ENCODE results near the gene TNNT3.
"Not testable (repeated sequence)": the region's sequence is repeated elsewhere in the genome, so short reads cannot be mapped to it uniquely, and the experiment has no call there.

The TNNT3 gene

DNA sequence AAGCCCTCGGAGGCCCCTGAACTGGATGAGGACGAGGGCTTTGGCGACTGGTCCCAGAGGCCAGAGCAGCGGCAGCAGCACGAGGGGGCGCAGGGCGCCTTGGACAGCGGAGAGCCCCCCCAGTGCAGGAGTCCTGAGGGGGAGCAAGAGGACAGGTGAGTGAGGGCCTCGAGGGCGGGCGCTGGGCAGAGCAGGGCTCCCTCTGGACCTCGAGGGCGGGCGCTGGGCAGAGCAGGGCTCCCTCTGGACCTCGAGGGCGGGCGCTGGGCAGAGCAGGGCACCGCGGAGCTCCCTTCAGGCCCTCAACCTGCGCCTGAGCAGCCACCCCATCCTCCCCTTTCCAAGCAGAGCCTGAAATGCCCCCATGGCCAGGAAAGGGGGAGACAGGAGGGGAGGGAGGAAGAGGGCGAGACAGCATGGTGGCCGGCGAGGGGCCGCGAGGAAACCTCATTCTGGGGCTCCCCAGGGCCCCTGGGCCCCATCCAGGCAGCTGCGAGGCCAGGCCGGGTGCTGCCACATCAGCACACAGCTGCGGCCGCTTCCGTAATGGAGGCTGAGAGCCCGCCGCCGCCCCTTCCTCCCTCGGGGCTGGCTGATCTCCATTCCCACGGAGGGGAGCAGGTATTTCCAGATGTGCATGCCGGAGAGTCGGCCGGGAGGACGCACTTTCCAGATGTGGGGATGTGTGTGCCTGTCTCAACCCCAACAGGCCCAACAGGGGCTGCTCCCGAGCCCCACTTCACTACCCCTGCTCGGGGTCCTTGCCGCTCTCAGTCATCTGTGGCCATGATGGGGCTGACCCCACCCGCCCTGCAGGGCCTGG lies 37.9 kb upstream of the TNNT3 start:
- peak; percentile 92 for DNase-seq

DNA sequence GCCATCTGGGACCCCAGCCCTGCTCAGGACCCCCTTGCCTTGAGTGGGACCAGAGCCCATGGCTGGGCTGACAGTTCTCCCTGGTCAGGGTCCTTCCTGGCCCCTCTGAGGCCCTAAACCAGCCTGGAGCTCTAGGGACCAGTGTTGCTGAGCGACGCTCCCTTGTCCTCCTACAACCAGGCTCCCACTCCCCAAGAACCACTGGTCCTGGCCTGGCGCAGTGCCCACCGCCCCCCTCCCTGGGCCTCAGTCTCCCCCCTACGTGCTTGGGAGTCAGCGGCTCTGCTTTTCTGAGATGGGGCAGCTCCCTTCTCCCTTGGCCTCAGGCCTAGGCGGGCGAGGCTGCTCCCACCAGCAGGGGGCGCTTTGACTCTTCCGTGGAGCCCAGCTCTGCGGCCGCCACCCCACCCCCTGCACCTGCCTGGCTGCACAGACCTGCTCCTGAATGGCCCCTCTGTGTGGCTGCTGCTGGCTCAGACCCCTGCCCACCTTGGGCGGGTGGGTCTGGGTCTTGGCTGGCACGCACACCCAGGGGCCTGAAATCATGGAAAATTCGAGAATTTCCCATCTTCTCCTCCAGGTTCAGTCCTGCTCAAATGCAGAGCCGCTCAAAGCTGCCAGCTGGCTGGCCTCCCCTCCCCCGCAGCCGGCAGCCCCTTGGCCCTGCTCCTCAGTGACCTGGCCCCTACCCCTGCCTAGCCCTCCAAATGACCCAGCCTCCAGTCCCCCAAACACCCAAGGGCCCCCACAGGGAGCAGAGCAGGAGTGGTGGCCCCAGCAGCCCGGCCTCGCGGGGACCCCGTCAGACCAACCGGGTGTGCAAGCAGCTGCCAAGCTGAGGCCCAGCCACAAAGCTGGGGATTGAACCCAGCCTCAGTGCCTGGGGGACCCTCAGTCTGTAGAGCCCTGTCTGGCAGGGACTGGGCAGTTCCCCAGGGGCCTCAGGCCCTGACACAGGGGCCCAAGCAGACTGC lies 37.0 kb upstream of the TNNT3 start:
- DNase-seq, result peak; percentile 94

DNA sequence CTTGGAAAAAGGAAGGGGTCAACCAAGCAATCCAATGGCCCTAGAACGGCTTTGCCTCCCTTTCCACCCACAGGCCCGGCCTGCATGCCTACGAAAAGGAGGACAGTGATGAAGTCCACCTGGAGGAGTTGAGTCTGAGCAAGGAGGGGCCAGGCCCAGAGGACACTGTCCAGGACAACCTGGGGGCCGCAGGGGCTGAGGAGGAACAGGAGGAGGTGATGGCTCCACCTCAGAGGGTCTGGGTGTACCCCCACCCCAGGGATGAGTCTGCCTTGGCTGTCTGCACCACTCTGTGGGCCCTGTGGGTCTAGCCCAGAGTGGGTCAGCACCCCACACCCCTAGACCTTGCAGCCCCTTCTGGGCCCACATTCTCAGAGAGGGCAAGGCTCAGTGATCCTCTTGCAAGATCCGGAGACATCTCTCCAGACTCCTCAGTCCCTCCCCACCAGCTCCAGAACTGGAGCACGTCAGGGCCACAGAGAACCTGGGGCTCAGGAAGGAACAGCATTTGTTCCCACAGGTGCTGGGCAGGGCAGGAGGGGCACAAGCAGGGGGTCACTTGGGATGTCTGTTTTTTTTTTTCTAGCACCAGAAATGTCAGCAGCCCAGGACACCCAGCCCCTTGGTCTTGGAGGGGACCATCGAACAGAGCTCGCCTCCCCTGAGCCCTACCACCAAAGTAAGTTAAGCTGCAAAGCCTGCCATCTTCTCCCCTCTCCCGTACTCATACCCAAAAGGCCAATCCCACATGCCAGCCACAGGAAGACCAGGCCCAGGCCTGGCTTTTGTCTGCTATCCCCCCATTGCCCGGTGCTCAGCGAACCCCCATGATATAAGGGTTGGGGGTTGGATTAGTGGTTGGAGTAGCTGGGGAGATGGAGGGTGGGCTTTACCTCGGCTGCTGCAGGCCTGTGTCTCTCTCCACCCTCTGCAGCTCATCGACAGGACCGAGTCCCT lies 35.9 kb upstream of the TNNT3 start:
- DNase-seq, result no peak

DNA sequence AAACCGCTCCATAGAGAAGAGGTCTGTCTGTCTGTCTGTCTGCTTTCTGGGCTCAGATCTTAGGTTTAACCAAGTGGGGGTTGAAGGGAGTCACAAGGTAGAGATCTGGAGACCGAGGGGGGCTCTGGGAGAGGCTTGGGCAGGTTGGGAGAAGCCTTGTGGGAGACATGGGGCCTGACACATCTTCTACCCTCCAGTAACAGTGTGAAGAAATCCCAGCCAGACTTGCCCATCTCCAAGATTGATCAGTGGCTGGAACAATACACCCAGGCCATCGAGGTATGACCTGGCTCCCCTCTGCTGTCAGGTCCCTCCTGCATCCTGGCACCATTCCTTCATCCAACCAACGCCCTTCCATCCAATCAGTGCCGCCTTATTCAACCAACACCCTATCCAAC lies 35.2 kb upstream of the TNNT3 start:
- DNase-seq, result no peak

DNA sequence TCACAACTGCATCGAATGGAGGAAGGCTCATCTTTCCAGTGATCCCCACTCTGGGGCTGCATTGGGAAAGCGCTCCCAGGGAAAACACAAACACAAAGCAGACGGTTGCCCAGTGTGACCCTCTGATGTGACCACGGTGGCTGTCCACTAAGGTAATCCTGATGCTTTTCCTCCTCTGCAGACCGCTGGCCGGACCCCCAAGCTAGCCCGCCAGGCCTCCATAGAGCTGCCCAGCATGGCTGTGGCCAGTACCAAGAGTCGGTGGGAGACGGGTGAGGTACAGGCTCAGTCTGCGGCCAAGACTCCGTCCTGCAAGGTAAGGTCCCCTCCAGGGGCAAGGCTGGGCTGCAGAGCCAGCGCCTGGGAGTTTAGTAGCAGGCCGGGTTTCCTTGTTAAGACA lies 33.0 kb upstream of the TNNT3 start:
- not testable (repeated sequence) for DNase-seq

DNA sequence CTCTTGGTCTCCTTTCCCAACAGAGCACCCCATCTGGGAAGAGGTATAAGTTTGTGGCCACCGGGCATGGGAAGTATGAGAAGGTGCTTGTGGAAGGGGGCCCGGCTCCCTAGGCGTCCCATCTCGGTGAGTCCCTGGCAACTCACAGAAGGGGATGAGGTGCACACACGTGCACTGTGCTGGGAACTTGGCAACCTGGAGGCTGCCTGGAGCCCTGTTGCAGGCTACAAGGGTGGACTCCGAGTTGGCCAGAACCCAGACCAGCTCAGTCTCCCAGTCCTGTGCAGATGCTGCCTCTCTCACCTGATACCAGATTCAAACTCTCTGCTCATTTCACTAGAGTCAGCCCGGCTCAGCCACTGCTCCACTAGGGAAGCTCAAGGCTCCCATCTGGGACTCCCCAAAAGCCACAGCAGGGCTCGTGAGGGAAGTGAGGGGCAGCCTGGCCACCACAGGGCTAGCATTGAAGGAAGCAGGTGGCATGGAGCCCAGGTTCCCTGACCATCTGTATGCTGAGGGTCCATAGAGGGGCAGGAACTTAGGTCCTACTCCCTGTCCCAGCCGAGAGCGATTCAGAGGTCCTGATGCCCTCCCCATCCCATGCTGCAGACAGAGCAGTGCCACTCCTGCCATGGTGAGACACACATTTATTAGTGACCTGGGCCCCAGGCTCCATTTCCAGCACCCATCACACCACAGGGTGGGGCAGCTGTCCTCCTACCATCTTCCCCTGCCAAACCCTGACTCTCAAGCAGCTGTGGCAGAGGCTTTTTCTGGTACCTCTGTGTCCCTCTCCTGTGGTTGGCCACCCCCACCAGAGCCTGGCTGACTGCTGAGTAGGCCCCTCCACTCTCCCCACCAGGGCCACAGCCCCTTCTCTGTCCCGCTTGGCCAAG lies 31.8 kb upstream of the TNNT3 start:
- no peak for DNase-seq

DNA sequence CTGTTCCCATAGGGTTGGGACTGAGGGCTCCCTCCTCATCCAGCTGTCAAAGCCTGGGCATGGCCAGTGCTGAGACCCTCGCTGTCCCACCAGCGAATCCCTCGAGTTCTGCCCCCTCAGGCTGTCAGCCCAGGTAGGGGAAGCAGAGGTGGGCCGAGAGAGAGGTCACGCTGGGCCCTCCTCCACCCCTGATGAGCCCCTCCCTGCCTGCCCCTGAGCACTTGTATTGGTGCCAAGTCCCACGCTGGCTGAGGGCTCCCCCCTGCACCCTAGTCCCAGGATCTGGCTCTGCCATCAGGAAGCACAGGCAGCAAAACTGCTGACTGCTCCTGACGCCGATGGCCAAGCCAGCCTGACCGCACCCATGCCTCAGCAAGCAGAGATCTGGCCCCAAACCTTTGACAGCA lies 31.2 kb upstream of the TNNT3 start:
- DNase-seq, result no peak

DNA sequence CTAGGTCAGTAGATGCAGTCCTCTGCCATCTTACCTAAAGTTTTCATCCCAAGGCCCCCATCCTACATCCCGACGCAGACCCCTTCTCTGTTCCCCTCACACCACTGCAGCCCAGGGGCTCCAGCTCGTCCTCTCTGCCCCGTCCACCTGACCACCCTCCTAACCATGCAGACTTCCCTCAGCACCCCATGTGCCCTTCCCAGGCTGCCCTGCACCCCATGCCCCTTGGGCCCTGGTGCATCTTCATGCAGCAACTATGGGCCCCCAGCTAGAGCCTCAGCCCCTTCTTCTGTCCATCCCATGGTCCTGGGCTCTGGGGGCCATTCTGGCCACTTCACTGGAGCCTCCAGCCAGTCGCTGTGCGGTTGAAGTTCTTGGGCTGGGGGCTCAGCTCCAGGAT lies 30.7 kb upstream of the TNNT3 start:
- DNase-seq, result no peak

DNA sequence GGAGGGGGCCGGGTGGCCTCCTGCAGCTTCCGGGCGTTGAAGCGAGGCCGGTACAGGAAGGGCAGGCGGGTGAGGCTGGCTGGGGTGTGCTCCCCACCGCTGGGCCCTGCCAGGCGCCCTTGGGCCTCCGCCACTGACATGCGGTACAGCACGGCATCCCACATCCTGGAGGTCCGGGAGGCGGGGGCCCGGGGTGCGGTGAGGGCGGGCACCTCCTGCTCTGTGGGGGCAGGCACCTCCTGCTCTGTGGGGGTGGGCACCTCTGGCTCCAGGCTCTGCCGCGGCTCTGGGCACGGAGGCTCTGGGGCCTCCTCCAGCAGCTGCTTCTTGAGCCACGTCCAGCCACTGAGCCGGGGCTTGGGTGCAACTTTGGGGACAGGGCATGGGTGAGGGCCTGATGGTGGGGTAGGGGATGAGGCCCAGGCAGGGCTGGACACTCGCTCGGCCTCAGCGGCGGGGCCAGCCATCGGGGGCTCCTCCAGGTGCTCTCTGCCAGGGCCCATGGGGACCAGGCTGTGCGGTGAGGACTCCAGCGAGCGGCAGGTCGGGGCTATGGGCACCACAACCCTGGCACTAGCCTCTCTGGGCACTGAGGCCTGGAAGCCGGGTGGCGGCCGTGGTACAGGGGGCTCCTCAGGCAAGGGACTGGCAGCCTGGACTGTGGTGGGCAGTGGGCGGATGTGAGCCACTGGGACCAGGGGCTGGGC lies 30.1 kb upstream of the TNNT3 start:
- no peak for DNase-seq

DNA sequence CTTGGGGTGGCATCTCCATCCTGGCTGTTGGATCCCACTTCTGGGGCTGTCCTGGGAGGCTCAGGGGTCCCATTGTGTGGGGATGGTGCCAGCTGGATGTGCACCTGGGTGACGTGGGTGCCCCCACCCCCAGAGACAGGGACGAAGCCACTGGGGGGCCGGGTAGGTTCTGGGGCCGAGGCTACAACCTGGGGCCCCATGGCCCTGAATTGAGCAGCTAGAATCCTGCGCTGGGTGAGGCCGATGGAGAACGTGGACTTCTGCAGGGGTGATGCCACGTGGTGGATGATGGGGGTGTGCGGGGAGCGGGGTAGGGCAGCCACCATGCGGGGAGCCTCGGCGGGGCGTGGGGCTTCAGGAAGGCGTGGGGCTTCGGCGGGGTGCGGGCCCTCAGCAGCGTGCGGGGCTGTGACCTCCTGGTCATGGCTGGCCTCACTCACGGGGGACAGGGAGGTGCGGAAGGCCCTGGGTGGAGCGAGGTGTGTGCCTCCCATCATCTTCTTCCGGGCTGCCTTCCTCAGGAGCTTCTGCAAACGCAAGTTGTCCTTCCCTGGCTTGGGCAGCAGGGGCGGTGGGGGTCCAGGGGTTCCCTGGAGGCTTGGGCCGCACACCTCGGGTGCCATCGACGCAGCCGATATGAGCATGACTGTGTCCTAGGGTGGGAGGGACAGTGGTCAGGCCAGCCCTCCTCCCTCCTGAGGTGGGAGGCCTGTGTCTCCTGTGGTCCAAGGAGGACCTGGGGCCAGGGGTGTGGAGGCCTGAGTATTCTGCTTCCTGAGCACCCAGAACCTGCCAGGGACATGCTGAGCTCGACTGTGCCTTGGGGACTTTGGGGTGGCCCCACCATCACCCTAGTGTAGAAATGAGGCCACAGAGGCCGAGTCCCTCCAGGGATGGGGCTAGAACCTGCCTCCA lies 29.3 kb upstream of the TNNT3 start:
- peak; percentile 28 for DNase-seq

DNA sequence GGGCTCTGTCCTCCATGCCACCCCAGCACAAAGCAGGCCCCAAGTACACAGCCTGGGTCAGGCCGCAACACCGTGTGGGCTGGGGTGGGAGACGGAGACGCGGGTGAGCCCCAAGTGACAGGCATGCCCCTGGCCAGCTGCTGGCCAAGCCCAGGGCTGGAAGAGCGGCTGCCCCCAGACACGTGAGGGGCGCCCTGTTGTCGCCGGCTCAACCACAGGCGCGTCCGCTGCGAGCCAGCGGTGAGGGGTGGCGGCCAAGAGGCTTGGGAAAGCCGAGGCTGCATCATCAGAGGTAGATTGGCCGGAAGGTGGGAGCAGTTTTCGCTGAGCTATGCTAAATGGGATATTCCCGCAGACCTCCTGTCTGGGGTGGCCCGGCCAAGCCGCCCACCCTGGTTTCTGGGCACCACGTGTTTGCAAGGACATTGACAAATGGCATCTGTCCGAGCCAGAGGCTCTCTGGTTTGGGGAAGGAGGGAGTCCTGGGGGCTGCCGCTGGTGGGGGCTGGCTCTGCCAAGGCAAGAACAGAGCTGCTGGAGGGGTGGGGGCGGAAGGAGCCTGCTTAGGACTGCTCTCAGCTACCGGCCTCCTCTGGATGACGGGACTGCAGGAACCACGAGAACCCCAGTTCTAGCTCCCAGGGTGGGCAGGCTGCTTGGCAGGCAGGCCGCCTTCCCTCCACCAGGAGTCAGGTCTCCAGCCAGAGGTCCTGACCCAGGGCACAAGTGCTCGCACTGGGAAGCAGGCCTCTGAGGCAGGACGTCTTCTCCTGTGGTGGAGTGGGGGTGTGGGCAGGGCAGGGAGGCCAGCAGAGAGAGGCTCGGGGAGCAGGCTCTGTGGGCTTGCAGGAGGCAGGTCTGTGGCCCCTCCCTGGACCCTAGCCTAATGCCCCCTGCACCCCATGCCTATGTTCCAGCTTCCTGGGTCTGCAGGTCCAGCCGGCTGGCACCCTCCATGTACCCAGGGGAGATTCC lies 28.4 kb upstream of the TNNT3 start:
- peak; percentile 45 for DNase-seq

DNA sequence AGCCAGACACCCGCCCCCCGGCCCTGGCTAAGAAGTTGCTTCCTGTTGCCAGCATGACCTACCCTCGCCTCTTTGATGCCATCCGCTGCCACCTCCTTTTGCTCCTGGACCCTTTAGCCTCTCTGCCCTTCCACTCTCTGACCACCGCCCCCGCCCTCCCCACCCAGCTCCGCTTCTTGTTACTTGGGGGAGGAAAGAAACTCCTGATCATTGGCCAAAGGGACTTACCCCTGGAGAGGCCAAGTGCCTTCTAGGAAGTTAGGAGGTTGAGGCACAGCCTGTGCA lies 27.7 kb upstream of the TNNT3 start, which contains the start of gene PRR33:
TSS of gene PRR33 (minus strand) at position 65 of the 285 bp plus-strand sequence. CDS start 1,311 bp downstream, outside the sequence.
- DNase-seq, result no peak

DNA sequence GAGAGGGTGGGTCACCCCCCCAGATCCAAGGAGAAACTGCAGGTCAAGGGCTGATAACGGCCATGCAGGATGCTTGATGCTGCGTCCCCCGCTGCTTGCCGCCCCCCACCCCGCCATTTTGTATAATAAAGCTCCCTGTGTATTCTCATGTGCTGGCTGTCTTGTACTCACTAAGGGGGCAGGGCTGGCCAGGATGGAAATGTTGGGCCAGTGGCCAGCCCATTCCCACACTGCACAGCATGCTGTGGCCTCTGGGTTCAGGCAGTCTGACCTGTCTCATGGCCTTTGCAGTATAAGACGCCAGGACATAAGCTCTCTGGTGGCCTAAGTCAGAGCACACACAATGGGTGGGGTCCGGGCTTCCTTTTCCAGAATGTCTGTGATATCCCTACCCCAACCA lies 27.4 kb upstream of the TNNT3 start:
- DNase-seq, result no peak

DNA sequence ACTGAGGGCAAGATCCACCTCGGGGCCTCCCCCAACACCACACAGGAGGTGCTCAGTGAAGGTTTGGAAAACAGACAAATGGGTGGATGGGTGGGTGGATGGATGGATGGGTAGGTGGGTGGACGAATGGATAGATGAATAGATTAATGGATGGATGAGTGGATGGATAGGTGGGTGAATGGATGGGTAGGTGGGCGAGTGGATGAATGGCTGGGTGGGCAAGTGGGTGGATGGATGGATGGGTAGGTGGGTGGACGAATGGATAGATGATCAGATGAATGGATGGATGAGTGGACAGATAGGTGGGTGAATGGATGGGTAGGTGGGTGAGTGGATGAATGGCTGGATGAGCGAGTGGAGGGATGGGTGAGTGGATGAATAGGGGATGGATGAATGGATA lies 26.9 kb upstream of the TNNT3 start:
- no peak for DNase-seq

DNA sequence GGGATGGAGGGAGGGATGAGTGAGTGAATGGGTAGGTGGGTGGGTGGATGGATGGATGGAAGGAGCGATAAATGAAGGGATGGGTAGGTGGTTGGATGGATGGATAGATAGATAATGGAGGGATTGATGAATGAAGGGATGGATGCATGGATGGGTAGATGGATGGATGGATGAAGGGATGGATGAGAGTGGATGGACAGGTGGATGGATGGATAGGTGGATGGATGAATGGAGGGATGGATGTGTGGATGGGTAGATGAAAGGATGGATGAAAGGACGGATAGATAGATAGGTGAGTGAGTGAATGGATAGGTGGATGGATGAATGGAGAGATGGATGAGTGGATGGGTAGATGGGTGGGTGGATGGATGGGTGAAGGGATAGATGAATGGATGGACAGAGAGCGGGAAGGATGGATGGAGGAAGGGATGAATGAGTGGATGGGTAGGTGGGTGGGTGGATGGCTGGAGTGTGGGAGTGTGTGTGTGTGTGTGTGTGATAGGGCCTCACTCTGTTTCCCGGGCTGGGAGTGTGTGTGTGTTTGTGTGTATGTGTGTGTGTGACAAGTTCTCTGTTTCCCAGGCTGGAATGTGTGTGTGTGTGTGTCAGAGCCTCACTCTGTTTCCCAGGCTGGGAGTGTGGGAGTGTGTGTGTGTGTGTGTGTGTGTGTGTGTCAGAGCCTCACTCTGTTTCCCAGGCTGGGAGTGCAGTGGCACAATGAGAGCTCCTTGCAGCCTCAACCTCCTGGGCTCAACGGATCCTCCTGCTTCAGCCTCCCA lies 25.7 kb upstream of the TNNT3 start:
- DNase-seq, result no peak

DNA sequence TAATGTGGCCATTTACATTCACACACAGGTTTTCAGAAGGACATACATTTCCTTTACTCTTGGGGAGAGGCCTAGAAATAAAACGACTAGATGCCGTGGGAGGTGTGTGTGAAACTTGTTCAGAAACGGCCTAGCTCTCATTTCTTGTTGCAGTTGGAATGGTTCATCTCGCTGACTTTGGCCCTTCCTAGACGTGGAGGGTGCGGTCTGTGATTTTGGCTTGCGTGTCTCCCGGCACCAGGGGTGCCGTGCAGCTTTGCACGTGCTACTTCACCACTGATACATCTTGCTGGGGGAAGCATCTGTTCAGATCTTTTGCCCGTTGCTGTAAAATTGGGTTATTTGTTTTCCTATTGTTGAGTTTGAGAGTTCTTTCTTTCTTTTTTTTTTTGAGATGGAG lies 24.7 kb upstream of the TNNT3 start:
- DNase-seq, result no peak

DNA sequence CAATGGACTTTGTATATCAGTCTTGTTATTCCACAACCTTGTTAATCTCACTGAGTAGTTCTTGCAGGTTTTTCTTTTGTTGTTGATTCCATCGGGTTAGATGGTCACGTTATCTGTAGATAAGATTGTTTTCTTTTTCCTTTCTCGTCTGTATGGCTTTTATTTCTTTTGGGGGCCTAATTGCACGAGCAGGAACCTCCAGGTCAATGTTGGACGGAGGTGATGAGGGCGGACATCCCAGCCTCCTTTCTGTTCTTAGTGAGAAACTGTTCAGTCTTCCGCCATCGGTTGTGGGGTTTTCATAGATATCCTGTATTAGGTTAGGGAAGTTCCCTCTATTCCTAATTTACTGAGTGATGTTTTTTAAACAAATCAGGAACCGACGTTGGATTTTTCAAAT lies 23.0 kb upstream of the TNNT3 start:
- DNase-seq, result no peak

DNA sequence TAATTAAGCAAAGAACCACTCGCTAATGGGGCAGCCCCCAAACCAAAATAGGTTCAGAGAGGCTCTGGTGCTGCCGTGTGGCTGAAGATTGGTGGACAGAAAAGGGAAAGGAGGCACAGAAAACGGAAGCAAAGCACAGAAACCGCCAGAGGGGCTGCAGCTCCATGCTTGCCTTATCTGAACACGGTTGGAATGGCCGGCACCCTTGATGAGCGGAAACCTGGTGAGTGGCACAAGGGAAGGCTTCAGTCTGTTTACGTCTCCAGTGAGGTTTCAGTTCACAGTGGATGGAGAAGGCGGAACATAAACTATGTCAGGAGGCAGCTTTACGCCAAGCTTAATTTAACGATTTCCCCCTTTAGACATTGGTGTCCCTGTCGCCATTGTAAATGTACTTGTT lies 22.6 kb upstream of the TNNT3 start:
- DNase-seq, result peak; percentile 31

Data from left hindlimb (tissue), 1 donor.